Measurements from ENCODE around the gene AK1. TPM values are rescaled to one million over a fixed set of nuclear protein-coding genes. Genes with fewer than 3 reads are reported as not detected.
A peak's percentile ranks its signal among the peaks of the same experiment; 100 is the strongest.

The AK1 gene
- total RNA-seq, 2 experiments from 2014 or later = 19.5 to 21.6 TPM

DNA sequence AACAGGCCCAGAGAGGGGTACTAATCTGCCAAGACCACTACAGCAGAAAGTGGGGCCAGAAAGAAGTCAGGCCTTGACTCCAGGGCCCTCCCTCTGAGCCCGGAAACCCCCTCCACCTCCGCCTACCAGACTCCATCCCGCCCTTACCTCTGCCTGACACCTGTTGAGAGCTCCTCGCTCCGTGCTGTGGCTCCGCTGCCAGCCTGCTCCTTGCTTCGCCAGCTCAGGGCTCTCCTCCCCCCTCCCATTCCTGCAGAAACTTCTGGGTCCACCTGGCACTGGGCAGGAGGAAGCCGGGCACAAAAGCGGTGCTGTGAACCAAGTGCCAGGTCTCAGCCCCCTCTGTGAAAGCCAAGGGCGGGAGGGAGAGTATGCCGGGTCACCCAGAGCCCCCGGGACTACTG lies 28.3 kb upstream of the AK1 start:
- Histone ChIP-seq H4K20me1 (ENCODE audit: insufficient read depth, low read length) (0 out of 2 replicates have a peak, but pooled peaks cover under 1% of the 10 kb centered on the region), H3K9me3 (ENCODE audit: low read length) (no peaks in the 10 kb centered on the region), H3K4me3 (ENCODE audit: low read depth, low read length, poor library complexity, severe bottlenecking) (peak overlapping the region; percentile 58), H3K4me2 (ENCODE audit: low read length) (peak overlapping the region; percentile 76), H3K79me2 (ENCODE audit: insufficient read depth, low read depth, low read length) (peaks cover 4% of the 10 kb centered on the region; the same call in 1 of the 2 replicates), H3K27ac (ENCODE audit: low read depth, low read length, poor library complexity, severe bottlenecking) (peak overlapping the region; percentile 94), H3K4me1 (ENCODE audit: insufficient read depth, low read length, poor library complexity, severe bottlenecking) (peaks cover 72% of the 10 kb centered on the region), H3K36me3 (ENCODE audit: insufficient read depth, low read length) (peaks cover 38% of the 10 kb centered on the region), H3K9me2 (ENCODE audit: insufficient read depth, low read length) (no peaks in the 10 kb centered on the region), H2AFZ (ENCODE audit: low read length) (no peak overlapping the region)
- CTCF ChIA-PET (ENCODE audit: unreplicated experiment) = no interaction called here
- BruUV-seq (replicated peaks) = no TSS peak
- POLR2A ChIA-PET = interaction anchor here (2.1 to 2.2 kb wide), 2 partner anchors 10 to 23 kb away, joined by 6 to 12 read pairs; no protein-coding TSS in a partner anchor
- intact Hi-C loops (cut with micrococcal nuclease; ENCODE audit: unreplicated experiment) = loop anchor here (1.0 to 10.0 kb wide), 2 partner anchors 10 to 779 kb away; partner anchors contain the start of gene SET
- TF ChIP-seq, protein P1, sequence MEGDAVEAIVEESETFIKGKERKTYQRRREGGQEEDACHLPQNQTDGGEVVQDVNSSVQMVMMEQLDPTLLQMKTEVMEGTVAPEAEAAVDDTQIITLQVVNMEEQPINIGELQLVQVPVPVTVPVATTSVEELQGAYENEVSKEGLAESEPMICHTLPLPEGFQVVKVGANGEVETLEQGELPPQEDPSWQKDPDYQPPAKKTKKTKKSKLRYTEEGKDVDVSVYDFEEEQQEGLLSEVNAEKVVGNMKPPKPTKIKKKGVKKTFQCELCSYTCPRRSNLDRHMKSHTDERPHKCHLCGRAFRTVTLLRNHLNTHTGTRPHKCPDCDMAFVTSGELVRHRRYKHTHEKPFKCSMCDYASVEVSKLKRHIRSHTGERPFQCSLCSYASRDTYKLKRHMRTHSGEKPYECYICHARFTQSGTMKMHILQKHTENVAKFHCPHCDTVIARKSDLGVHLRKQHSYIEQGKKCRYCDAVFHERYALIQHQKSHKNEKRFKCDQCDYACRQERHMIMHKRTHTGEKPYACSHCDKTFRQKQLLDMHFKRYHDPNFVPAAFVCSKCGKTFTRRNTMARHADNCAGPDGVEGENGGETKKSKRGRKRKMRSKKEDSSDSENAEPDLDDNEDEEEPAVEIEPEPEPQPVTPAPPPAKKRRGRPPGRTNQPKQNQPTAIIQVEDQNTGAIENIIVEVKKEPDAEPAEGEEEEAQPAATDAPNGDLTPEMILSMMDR (conservative IDR thresholded peaks at IDR 0.05; ENCODE audit: low read length) = no peak
- TF ChIP-seq EZH2phosphoT487 (IDR thresholded peaks at IDR 0.05; ENCODE audit: borderline replicate concordance, low read depth, low read length) = no peak
- DNase-seq (ENCODE audit: low spot score) = peak; percentile 77

DNA sequence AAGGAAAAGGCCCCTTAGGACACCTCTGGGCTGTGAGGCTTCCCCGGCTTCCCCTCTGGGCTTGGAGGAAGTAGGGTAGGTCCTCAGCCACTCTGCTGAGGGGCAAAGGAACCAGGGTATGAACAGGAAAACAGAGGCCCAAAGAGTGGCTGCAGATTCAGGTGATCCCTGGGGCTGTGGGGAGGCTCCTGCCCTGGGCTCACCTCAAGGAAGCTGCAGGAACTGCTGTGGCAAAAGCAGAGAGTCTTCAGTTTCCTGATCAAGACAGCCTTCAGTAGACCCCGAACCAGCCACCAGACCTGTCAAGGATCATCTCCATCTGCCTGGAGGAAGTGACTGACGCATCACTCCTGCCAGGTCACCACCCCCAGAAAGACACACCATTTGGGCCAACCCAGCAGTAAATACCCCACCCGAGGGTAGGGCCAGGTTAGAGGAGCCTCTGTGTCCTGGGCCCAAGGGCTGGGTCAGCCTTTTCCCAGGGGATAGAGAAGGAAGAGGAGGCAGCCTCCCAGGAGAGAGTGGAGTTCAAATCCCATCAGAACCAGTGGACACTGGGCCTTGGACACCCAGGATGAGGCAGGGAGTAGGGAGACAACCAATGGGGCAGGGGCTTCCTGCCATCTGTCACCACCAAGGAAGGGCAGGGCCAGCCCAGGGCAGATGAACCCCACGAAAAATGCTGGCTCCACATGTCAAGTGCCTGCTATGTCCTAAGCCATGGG lies 27.7 kb upstream of the AK1 start:
- Histone ChIP-seq H3K79me2 (ENCODE audit: insufficient read depth, low read depth, low read length) (no peaks in the 10 kb centered on the region), H3K27ac (ENCODE audit: low read depth, low read length, poor library complexity, severe bottlenecking) (peak overlapping the region; percentile 94), H3K36me3 (ENCODE audit: insufficient read depth, low read length) (peaks cover 32% of the 10 kb centered on the region), H3K4me2 (ENCODE audit: low read length) (peak overlapping the region; percentile 76), H4K20me1 (ENCODE audit: insufficient read depth, low read length) (no peaks in the 10 kb centered on the region), H3K9me2 (ENCODE audit: insufficient read depth, low read length) (no peaks in the 10 kb centered on the region), H2AFZ (ENCODE audit: low read length) (no peak overlapping the region), H3K4me3 (ENCODE audit: low read depth, low read length, poor library complexity, severe bottlenecking) (peak overlapping the region; percentile 58), H3K9me3 (ENCODE audit: low read length) (no peaks in the 10 kb centered on the region), H3K4me1 (ENCODE audit: insufficient read depth, low read length, poor library complexity, severe bottlenecking) (peaks cover 73% of the 10 kb centered on the region)
- TF ChIP-seq EZH2phosphoT487 (IDR thresholded peaks at IDR 0.05; ENCODE audit: borderline replicate concordance, low read depth, low read length) = no peak
- TF ChIP-seq, protein P1 (conservative IDR thresholded peaks at IDR 0.05; ENCODE audit: low read length) = no peak
- intact Hi-C loops (cut with micrococcal nuclease; ENCODE audit: unreplicated experiment) = loop anchor here (1.0 to 10.0 kb wide), 2 partner anchors 10 to 780 kb away; partner anchors contain the start of gene SET
- CTCF ChIA-PET (ENCODE audit: unreplicated experiment) = no interaction called here
- no TSS peak for BruUV-seq (replicated peaks)
- POLR2A ChIA-PET = interaction anchor here (2.1 to 3.7 kb wide), 3 partner anchors 10 to 23 kb away, joined by 6 to 22 read pairs (median 12); partner anchors contain the start of gene ST6GALNAC4
- peak; percentile 71 for DNase-seq (ENCODE audit: low spot score)

Data from OCI-LY7 (cell line).